Measurements from ENCODE around the gene HNRNPA3.
"Not testable (repeated sequence)": the region's sequence is repeated elsewhere in the genome, so short reads cannot be mapped to it uniquely, and the experiment has no call there.

HNRNPA3 gene

GRCh38 chr2:177256026-177256425, 43.4 kb downstream of the HNRNPA3 start:
- no peak for DNase-seq

- no peak for DNase-seq
Measured at GRCh38 chr2:177256695-177257094, 44.1 kb downstream of the HNRNPA3 start.

GRCh38 chr2:177257471-177257870, 44.9 kb downstream of the HNRNPA3 start:
- DNase-seq = no peak

GRCh38 chr2:177258059-177258458, 45.5 kb downstream of the HNRNPA3 start:
- no peak for DNase-seq

- DNase-seq = no peak
Measured at GRCh38 chr2:177260379-177260778, 47.8 kb downstream of the HNRNPA3 start.

- DNase-seq = no peak
Measured at GRCh38 chr2:177261116-177262060, 48.8 kb downstream of the HNRNPA3 start.

GRCh38 chr2:177262092-177262491, 49.5 kb downstream of the HNRNPA3 start:
- DNase-seq = no peak

- no peak for DNase-seq
Measured at GRCh38 chr2:177262958-177263450, 50.4 kb downstream of the HNRNPA3 start.

GRCh38 chr2:177263451-177264208, 51.0 kb downstream of the HNRNPA3 start:
- DNase-seq = peak; percentile 97

GRCh38 chr2:177264209-177264692, 51.7 kb downstream of the HNRNPA3 start:
- no peak for DNase-seq

GRCh38 chr2:177264693-177265587, 52.3 kb downstream of the HNRNPA3 start, which contains the start of gene NFE2L2:
TSS of gene NFE2L2 (minus strand) at chr2:177264727. CDS start at chr2:177264576, 151 bp downstream.
- peak; percentile 96 for DNase-seq

GRCh38 chr2:177265824-177266817, 53.5 kb downstream of the HNRNPA3 start:
- no peak for DNase-seq

- not testable (repeated sequence) for DNase-seq
Measured at GRCh38 chr2:177266955-177267354, 54.4 kb downstream of the HNRNPA3 start.

GRCh38 chr2:177268187-177268871, 55.7 kb downstream of the HNRNPA3 start:
- no peak for DNase-seq

- DNase-seq = no peak
Measured at GRCh38 chr2:177268901-177269300, 56.3 kb downstream of the HNRNPA3 start.

GRCh38 chr2:177270531-177270930, 57.9 kb downstream of the HNRNPA3 start:
- no peak for DNase-seq

GRCh38 chr2:177271981-177272666, 59.5 kb downstream of the HNRNPA3 start:
- DNase-seq = no peak

GRCh38 chr2:177272765-177273164, 60.2 kb downstream of the HNRNPA3 start:
- DNase-seq = no peak

- no peak for DNase-seq
Measured at GRCh38 chr2:177273408-177273807, 60.8 kb downstream of the HNRNPA3 start.
